Activated naive CD8-positive, alpha-beta T cell (primary cell): Measurements from ENCODE around the gene CSNK2A2.
A peak's percentile ranks its signal among the peaks of the same experiment; 100 is the strongest.

ENCODE experiments used
- H3K27ac Mint-ChIP-seq: one replicate; pipeline ENCODE4 v1.8.0; 2021; ENCODE audit warnings: mixed read lengths
- H3K27me3 Mint-ChIP-seq: one replicate; pipeline ENCODE4 v1.8.0; 2021; ENCODE audit warnings: mixed read lengths
- H3K36me3 Mint-ChIP-seq: one replicate; pipeline ENCODE4 v1.8.0; 2021; ENCODE audit warnings: mixed read lengths
- H3K4me1 Mint-ChIP-seq: one replicate; pipeline ENCODE4 v1.8.0; 2021; ENCODE audit warnings: low read depth, mixed read lengths
- H3K4me3 Mint-ChIP-seq: one replicate; pipeline ENCODE4 v1.8.0; 2021; ENCODE audit warnings: mild to moderate bottlenecking, mixed read lengths
- H3K9me3 Mint-ChIP-seq: one replicate; pipeline ENCODE4 v1.8.0; 2021; ENCODE audit warnings: low read depth, mixed read lengths

Gene CSNK2A2

GRCh38 chr16:58187092-58187491 is 10.8 kb downstream of the CSNK2A2 start:
- no peaks in the 10 kb centered on the region for H3K27me3 Mint-ChIP-seq
- H3K4me1 Mint-ChIP-seq = peaks cover 26% of the 10 kb centered on the region
- H3K36me3 Mint-ChIP-seq = peaks cover 24% of the 10 kb centered on the region
- H3K9me3 Mint-ChIP-seq = no peaks in the 10 kb centered on the region
- H3K4me3 Mint-ChIP-seq = no peak overlapping the region
- H3K27ac Mint-ChIP-seq = peak overlapping the region; percentile 58

GRCh38 chr16:58186176-58186944 is 11.5 kb downstream of the CSNK2A2 start:
- Mint-ChIP-seq H3K9me3 (no peaks in the 10 kb centered on the region), H3K4me1 (peaks cover 26% of the 10 kb centered on the region), H3K27ac (peak overlapping the region; percentile 58), H3K27me3 (no peaks in the 10 kb centered on the region), H3K4me3 (no peak overlapping the region), H3K36me3 (peaks cover 28% of the 10 kb centered on the region)

DNA sequence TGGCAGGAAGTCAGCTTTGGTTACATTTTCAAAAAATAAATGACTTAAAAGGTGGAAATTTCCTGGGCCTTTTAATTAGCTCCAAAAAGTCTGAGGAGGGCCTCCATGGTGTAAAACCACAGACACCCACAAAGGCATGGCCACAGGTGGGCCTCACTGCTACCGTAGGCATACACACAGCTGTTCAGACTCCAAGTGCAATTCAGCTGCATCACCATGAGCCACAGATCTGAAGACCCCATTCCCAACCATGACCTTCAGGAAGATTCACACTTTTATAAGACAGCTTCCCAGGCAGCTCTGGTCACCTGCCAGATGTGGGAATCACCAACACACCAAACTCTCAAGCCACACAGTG is 20.6 kb downstream of the CSNK2A2 start:
- H3K36me3 Mint-ChIP-seq = peaks cover 22% of the 10 kb centered on the region
- no peaks in the 10 kb centered on the region for H3K9me3 Mint-ChIP-seq
- peaks cover 47% of the 10 kb centered on the region for H3K4me1 Mint-ChIP-seq
- no peaks in the 10 kb centered on the region for H3K27me3 Mint-ChIP-seq
- H3K4me3 Mint-ChIP-seq = peak overlapping the region; percentile 72
- H3K27ac Mint-ChIP-seq = peak overlapping the region; percentile 90

- Mint-ChIP-seq H3K4me3 (peak overlapping the region; percentile 72), H3K9me3 (no peaks in the 10 kb centered on the region), H3K27me3 (no peaks in the 10 kb centered on the region), H3K27ac (peak overlapping the region; percentile 90), H3K36me3 (peaks cover 23% of the 10 kb centered on the region), H3K4me1 (peaks cover 46% of the 10 kb centered on the region)
Measured at GRCh38 chr16:58176608-58177352, 21.1 kb downstream of the CSNK2A2 start.

- Mint-ChIP-seq H3K27ac (peak overlapping the region; percentile 30), H3K9me3 (no peaks in the 10 kb centered on the region), H3K4me1 (peaks cover 10% of the 10 kb centered on the region), H3K36me3 (peaks cover 11% of the 10 kb centered on the region), H3K27me3 (no peaks in the 10 kb centered on the region), H3K4me3 (no peak overlapping the region)
Measured at GRCh38 chr16:58170223-58170622, 27.7 kb downstream of the CSNK2A2 start.

DNA sequence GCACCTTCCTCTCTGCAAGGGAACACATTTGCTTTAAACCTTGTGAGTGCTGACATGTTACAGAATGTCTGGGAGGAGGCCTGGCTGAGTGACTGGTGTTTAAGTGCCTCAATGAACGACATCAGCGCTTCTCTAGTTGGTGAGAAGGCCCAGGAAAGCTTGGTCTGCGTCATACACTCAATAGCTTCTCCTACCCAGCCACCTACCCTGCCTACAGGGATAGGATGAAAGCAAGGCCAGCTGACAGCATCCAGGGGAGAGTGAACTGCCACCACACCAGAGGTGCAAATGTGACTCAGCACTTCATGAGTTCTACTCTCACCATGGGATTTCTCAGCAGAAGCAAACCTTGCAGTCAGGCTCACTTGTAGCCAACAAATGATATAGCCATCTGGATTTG is 37.1 kb downstream of the CSNK2A2 start:
- H3K4me1 Mint-ChIP-seq = no peaks in the 10 kb centered on the region
- H3K36me3 Mint-ChIP-seq = peaks cover 8% of the 10 kb centered on the region
- H3K9me3 Mint-ChIP-seq = no peaks in the 10 kb centered on the region
- no peaks in the 10 kb centered on the region for H3K27me3 Mint-ChIP-seq
- H3K4me3 Mint-ChIP-seq = no peak overlapping the region
- peak overlapping the region; percentile 54 for H3K27ac Mint-ChIP-seq

- Mint-ChIP-seq H3K27ac (peak overlapping the region; percentile 58), H3K9me3 (no peaks in the 10 kb centered on the region), H3K4me1 (no peaks in the 10 kb centered on the region), H3K27me3 (no peaks in the 10 kb centered on the region), H3K36me3 (peaks cover 6% of the 10 kb centered on the region), H3K4me3 (no peak overlapping the region)
Measured at GRCh38 chr16:58158725-58159124, 39.2 kb downstream of the CSNK2A2 start.

DNA sequence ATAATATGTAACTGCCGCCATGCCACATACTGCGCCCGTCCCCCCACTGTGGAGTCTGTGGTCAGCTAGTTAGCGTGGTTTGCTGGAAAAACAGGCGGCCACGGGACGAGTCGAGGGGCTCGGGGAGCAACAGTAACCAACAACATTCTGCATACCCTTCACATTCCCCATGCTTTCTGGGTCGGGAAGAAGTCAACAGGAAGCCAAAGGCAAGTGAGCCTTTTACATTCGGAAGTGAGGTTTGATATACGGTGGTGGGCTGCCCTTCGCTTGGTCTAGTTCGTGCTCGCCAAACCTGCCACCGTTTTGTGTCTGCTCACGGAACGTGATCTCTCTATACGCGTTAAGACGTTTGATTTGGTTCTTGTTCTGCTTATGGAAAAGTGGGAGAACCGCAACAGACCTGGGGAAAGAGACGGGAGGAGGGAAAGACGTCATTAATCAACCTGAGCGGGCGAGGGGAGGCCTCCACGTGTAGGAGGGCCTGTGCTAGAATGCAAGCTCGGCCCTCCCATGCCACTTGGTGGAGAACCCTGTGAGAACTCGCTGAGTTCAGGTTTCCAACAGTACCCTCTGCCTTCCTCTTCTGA is 39.9 kb downstream of the CSNK2A2 start:
- no peaks in the 10 kb centered on the region for H3K27me3 Mint-ChIP-seq
- H3K4me1 Mint-ChIP-seq = no peaks in the 10 kb centered on the region
- H3K36me3 Mint-ChIP-seq = peaks cover 6% of the 10 kb centered on the region
- H3K4me3 Mint-ChIP-seq = no peak overlapping the region
- no peaks in the 10 kb centered on the region for H3K9me3 Mint-ChIP-seq
- H3K27ac Mint-ChIP-seq = no peak overlapping the region

DNA sequence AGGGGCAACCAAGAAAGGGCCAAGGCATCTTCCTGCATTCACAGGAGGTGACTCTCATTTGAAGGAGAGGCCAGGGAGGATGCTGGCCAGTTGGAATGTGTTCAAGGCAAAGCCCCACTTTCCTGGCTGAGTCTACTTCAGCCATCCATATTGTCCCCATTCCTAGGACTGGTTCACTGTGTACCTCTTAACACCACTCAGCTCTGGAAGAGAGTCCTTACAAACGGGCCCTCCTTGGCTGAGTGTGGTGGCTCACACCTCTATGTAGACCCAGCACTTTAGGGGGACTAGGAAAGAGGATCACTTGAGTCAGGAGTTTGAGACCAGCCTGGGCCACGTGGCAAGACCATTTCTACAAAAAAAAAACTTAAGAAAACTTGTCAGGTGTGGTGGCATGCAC is 40.7 kb downstream of the CSNK2A2 start:
- H3K9me3 Mint-ChIP-seq = no peaks in the 10 kb centered on the region
- no peak overlapping the region for H3K27ac Mint-ChIP-seq
- H3K36me3 Mint-ChIP-seq = peaks cover 2% of the 10 kb centered on the region
- H3K4me1 Mint-ChIP-seq = no peaks in the 10 kb centered on the region
- H3K27me3 Mint-ChIP-seq = no peaks in the 10 kb centered on the region
- H3K4me3 Mint-ChIP-seq = no peak overlapping the region

- Mint-ChIP-seq H3K36me3 (peaks cover 2% of the 10 kb centered on the region), H3K4me3 (no peak overlapping the region), H3K9me3 (no peaks in the 10 kb centered on the region), H3K4me1 (no peaks in the 10 kb centered on the region), H3K27me3 (no peaks in the 10 kb centered on the region), H3K27ac (no peak overlapping the region)
Measured at GRCh38 chr16:58155839-58156238, 42.1 kb downstream of the CSNK2A2 start.

DNA sequence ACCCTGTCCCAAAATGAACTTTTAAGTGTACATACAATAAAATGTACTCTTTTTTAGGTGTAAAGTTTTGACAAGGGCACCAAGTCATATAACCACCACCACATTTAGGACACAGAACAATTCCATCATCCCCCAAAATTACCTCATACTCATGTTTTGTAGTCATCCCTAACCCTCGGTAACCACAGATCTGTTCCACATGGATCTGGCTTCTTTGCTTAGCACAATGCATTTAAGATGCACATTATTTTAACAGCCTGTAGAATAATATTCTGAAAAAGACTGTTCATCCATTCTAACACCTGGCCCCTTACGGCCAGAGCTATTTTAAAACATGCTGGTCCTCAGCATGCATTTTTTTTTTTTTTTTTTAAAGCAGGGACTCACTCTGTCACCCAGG is 43.6 kb downstream of the CSNK2A2 start:
- no peaks in the 10 kb centered on the region for H3K4me1 Mint-ChIP-seq
- no peaks in the 10 kb centered on the region for H3K9me3 Mint-ChIP-seq
- no peak overlapping the region for H3K4me3 Mint-ChIP-seq
- peaks cover 2% of the 10 kb centered on the region for H3K36me3 Mint-ChIP-seq
- H3K27me3 Mint-ChIP-seq = no peaks in the 10 kb centered on the region
- no peak overlapping the region for H3K27ac Mint-ChIP-seq

- no peak overlapping the region for H3K27ac Mint-ChIP-seq
- H3K4me3 Mint-ChIP-seq = no peak overlapping the region
- H3K9me3 Mint-ChIP-seq = no peaks in the 10 kb centered on the region
- H3K27me3 Mint-ChIP-seq = no peaks in the 10 kb centered on the region
- no peaks in the 10 kb centered on the region for H3K36me3 Mint-ChIP-seq
- no peaks in the 10 kb centered on the region for H3K4me1 Mint-ChIP-seq
Measured at GRCh38 chr16:58152246-58152868, 45.5 kb downstream of the CSNK2A2 start.

DNA sequence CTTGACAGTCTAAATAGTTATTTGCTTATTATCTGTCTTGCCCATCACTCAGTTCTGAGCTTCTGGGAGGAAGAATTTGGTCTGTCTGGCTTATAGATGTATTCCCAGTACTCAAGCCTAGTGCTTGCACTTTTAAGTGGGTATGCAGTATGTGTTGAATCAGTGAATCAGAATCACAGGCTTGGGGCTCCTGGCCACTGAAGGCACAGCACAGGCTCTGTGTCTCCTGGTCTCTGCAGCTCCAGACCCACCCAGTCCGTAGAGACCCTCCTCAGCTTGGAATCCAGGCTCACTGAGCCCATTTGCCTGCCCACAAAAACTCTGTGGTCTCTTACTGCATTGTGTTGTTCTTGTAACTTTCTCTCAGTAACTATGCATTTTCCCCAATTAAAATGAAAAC is 49.4 kb downstream of the CSNK2A2 start:
- H3K9me3 Mint-ChIP-seq = no peaks in the 10 kb centered on the region
- no peaks in the 10 kb centered on the region for H3K4me1 Mint-ChIP-seq
- no peaks in the 10 kb centered on the region for H3K27me3 Mint-ChIP-seq
- peaks cover 14% of the 10 kb centered on the region for H3K36me3 Mint-ChIP-seq
- no peak overlapping the region for H3K27ac Mint-ChIP-seq
- H3K4me3 Mint-ChIP-seq = no peak overlapping the region

DNA sequence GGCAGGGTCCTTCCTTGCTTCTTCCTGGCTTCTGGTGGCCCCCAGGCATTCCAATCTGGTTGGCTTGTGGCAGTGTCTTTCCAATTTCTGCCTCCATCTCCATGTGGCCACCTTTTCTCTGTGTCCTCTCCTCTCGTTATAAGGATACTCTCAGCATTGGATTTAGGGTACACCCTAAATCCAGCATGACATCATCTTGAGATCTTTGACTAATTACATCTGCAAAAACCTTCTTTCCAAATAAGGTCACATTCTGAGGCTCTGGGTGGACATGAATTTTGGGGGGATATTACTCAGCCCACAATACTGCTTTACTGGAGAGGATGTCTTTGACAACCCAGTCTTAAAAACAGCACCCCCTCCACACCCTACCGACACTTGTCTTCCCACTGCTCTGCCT is 49.8 kb downstream of the CSNK2A2 start:
- Mint-ChIP-seq H3K4me3 (no peak overlapping the region), H3K9me3 (no peaks in the 10 kb centered on the region), H3K27me3 (no peaks in the 10 kb centered on the region), H3K36me3 (peaks cover 16% of the 10 kb centered on the region), H3K27ac (no peak overlapping the region), H3K4me1 (no peaks in the 10 kb centered on the region)

- no peaks in the 10 kb centered on the region for H3K27me3 Mint-ChIP-seq
- H3K4me3 Mint-ChIP-seq = no peak overlapping the region
- no peaks in the 10 kb centered on the region for H3K4me1 Mint-ChIP-seq
- peaks cover 8% of the 10 kb centered on the region for H3K9me3 Mint-ChIP-seq
- H3K27ac Mint-ChIP-seq = no peak overlapping the region
- peaks cover 27% of the 10 kb centered on the region for H3K36me3 Mint-ChIP-seq
Measured at GRCh38 chr16:58138852-58139251, 59.1 kb downstream of the CSNK2A2 start.
